ENCODE measurements around the gene GNAO1. TPM values are rescaled to one million over a fixed set of nuclear protein-coding genes. Genes with fewer than 3 reads are reported as not detected.
A peak's percentile ranks its signal among the peaks of the same experiment; 100 is the strongest.

Gene GNAO1
- polyA plus RNA-seq, 3 donors from 2014 or later = 0.45 to 0.88 TPM; not detected in 1

DNA sequence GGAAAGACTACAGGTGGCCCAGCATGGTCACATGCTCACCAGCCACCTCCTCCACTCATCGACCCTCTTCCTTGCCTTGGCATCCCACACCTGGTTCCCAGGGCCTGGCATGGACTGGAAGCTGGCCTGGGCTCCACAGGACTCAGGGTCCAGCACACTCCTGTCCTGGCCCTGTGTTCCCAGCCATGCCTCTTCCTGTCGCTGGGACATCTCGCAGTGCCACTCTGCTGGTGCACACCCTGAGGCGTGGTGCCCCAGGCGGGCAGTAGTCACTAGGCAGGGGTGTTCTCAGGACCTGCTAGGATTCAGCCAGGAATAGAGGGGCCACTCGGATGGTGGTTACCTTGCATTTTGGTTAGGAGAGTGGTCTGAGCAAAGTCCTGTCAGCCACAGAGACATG, 134.7 kb downstream of the GNAO1 start:
- Mint-ChIP-seq H3K27ac (no peak overlapping the region), H3K4me3 (no peak overlapping the region), H3K27me3 (ENCODE audit: low read depth in 3 of 3) (peaks cover 0 to 2% (median 0%) of the 10 kb centered on the region in 3 donors), H3K4me1 (no peaks in the 10 kb centered on the region), H3K9me3 (no peaks in the 10 kb centered on the region), H3K36me3 (no peaks in the 10 kb centered on the region)
- no peak for DNase-seq

DNA sequence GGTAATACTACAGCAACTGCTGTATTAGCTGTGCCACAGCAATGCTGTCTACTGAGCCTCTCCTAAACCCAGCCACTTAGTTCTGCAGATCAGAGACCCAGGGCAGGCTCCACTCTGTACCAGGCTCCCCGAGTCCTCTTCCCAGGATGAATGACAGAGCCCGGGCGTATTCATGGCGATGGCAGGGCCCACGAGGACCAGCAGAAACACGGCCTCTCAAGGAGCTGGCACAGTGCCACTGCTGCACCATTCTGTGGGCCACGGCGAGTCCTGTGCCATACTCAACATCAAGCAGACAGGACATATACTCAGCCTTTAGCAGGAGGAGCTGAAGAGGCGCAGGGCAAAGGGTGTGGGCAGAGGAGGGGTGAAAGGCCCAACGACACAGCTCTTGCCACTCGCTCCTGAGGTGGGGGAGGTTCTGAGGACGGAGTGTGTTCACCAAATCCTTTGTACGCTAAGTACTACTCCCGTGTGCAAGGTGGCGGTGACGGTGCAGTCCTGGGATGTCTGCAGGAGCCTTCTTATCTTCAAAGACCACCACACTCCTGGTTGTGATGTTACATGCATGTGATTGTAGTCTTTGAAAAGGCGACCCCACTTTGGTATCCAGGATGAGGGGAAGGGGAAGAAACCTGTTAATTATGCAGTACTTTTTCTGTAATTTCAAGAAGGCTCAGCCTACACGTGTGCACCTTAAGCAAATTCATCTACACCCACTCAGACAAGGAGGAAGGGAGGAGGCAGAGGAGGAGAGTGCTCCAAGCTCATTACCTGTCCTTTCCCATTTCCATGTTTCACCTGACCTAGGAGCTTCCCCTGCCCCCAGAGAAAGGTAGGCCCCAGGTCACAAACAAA, 136.0 kb downstream of the GNAO1 start:
- Mint-ChIP-seq H3K9me3 (no peaks in the 10 kb centered on the region), H3K27ac (no peak overlapping the region), H3K4me3 (no peak overlapping the region), H3K36me3 (no peaks in the 10 kb centered on the region), H3K27me3 (ENCODE audit: low read depth in 3 of 3) (peaks cover 0 to 2% (median 0%) of the 10 kb centered on the region in 3 donors), H3K4me1 (no peaks in the 10 kb centered on the region)
- no peak for DNase-seq

DNA sequence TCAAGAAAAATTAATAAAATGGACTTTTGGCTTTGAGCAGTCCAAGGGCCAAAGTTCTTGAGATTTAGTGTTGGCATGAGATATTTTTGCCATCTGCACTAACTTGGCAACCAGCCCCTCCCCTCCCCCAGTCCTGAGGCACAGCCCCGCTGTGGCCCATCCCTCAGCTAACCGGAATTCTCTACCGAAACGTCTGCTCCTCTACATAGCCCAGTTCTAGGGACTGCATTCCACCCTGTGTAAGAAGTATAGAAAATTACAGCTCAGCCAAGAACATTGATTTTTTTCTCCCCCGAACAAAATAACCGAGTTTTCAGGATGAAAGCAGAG, 136.6 kb downstream of the GNAO1 start:
- no peaks in the 10 kb centered on the region for H3K9me3 Mint-ChIP-seq

DNA sequence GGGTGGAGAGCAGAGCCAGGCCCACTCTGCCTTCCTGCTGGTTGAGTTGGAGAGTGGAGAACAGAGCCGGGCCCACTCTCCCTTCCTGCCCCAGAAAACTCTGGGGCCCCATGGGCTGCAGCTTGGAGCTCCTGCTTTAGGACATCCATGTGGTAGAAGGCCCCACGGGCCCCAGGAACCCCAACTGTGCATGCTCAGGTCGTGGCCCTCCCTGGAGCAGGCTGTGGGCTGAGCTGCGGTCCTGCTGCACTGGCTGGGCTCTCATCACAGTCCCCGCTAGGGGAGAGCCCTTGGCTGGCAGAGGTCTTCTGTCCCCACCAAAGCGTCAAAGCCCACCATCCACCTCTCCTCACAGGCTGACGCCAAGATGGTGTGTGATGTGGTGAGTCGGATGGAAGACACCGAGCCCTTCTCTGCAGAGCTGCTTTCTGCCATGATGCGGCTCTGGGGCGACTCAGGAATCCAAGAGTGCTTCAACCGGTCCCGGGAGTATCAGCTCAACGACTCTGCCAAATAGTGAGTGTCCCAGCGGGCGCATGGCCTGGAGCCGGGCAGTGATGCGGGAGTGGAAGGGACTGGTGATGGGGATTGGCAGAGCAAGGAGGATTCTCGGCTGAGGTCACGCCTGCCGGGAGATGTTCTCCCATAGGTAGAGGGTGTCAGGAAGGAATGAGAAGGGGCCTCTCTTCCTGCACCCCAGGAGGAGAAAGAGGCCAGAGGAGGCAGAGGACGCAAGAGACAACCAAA, 137.2 kb downstream of the GNAO1 start:
- peaks cover 0 to 2% (median 0%) of the 10 kb centered on the region in 3 donors for H3K27me3 Mint-ChIP-seq (ENCODE audit: low read depth in 3 of 3)
- no peak overlapping the region for H3K4me3 Mint-ChIP-seq
- no peak overlapping the region for H3K27ac Mint-ChIP-seq

More for the DNA sequence above, 136.6 kb downstream of the GNAO1 start:
- Mint-ChIP-seq H3K4me3 (no peak overlapping the region), H3K4me1 (no peaks in the 10 kb centered on the region), H3K36me3 (no peaks in the 10 kb centered on the region), H3K27ac (no peak overlapping the region), H3K27me3 (ENCODE audit: low read depth in 3 of 3) (peaks cover 0 to 2% (median 0%) of the 10 kb centered on the region in 3 donors)
- DNase-seq = no peak

DNA sequence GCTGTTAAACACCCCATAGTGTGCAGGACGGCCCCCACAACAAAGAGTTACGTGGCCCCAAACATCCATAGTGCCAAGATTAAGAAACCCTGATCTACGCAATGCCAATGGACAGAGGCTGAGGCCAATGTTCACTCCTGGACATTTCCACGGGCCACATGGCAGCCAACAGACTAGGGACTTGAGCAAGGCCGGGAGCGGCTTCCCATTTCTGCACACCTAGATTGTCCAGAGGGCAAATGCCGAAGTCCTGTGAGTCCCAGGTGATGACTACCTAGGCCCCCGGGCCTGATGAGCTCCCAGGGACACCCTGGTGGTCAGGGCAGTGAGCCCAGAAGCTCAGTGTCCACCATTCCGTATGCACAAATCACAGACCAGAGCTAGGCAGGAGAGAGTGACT, 138.6 kb downstream of the GNAO1 start:
- Mint-ChIP-seq H3K27ac (no peak overlapping the region), H3K27me3 (ENCODE audit: low read depth in 3 of 3) (peaks cover 0 to 2% (median 2%) of the 10 kb centered on the region in 3 donors), H3K4me3 (no peak overlapping the region), H3K9me3 (no peaks in the 10 kb centered on the region), H3K36me3 (no peaks in the 10 kb centered on the region), H3K4me1 (no peaks in the 10 kb centered on the region)
- DNase-seq = no peak

More for the DNA sequence above, 137.2 kb downstream of the GNAO1 start:
- H3K4me1 Mint-ChIP-seq = no peaks in the 10 kb centered on the region
- no peak for DNase-seq
- H3K36me3 Mint-ChIP-seq = no peaks in the 10 kb centered on the region
- no peaks in the 10 kb centered on the region for H3K9me3 Mint-ChIP-seq

DNA sequence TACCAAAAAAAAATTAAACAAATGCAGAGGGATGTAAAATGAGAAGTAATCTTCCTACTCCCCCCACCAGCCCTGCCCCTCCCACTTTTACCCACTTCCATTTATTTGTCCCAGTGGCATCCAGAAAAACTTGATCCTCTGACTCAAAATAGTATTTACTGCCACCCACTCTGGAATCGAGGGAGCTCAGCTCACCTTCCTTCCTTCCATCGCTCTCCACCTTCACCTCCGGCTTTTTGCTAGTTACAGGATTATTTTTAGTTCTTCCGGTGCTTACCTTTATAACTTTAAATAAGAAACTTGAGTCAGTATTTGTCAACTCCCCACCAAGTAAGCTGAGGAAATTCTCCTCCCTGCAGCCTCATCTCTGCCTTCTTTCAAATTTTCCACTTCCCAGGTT, 139.2 kb downstream of the GNAO1 start:
- DNase-seq = no peak
- Mint-ChIP-seq H3K27ac (peak overlapping the region in 1 of 6 donors; percentile 1), H3K4me1 (no peaks in the 10 kb centered on the region), H3K27me3 (ENCODE audit: low read depth in 3 of 3) (peaks cover 0 to 2% (median 2%) of the 10 kb centered on the region in 3 donors), H3K36me3 (no peaks in the 10 kb centered on the region), H3K9me3 (no peaks in the 10 kb centered on the region), H3K4me3 (no peak overlapping the region)

DNA sequence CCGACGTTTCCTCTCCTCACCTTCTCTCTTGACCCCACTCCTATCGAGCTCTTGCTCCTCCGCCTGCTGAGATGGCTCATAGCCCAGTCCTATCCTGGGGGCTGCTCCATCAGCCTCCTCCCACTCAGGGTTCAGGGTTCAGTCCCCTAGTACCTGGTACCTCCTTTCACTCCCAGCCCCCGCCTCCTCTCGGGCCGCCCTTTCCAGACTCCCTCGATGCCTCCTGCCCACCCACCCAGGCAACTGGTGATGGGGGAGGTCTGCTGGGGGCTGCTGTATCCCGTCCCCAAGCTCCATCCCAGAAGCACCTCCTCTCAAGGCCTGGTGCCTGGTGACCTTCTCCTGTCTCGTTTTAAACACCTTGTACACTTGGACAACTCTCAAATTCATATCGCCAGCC, 140.1 kb downstream of the GNAO1 start:
- Mint-ChIP-seq H3K27me3 (ENCODE audit: low read depth in 3 of 3) (peaks cover 0 to 2% (median 0%) of the 10 kb centered on the region in 3 donors), H3K27ac (no peak overlapping the region), H3K36me3 (no peaks in the 10 kb centered on the region), H3K4me1 (no peaks in the 10 kb centered on the region), H3K4me3 (no peak overlapping the region), H3K9me3 (no peaks in the 10 kb centered on the region)
- DNase-seq = no peak

DNA sequence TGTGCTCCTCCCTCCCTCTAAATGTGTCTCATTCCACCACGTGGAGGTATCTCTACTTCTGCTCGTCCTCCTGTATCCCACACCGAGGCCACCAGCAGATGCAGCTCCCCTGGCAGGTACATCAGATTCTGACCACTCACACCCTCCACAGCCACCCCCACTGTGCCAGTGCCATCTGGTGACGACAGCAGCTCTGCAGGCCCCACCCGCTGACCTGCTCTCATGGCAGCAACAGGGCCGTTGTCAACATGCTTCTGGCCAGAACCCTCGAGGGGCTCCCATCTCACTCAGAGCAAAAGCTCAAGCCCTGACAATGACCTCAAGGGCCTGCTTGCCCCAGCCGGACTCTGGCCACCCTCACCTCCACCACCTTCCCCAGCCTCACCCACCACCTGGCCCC, 140.6 kb downstream of the GNAO1 start:
- no peaks in the 10 kb centered on the region for H3K9me3 Mint-ChIP-seq
- no peak overlapping the region for H3K27ac Mint-ChIP-seq
- H3K4me3 Mint-ChIP-seq = no peak overlapping the region
- H3K36me3 Mint-ChIP-seq = no peaks in the 10 kb centered on the region
- H3K4me1 Mint-ChIP-seq = no peaks in the 10 kb centered on the region
- peaks cover 0 to 2% (median 0%) of the 10 kb centered on the region in 3 donors for H3K27me3 Mint-ChIP-seq (ENCODE audit: low read depth in 3 of 3)
- no peak for DNase-seq

DNA sequence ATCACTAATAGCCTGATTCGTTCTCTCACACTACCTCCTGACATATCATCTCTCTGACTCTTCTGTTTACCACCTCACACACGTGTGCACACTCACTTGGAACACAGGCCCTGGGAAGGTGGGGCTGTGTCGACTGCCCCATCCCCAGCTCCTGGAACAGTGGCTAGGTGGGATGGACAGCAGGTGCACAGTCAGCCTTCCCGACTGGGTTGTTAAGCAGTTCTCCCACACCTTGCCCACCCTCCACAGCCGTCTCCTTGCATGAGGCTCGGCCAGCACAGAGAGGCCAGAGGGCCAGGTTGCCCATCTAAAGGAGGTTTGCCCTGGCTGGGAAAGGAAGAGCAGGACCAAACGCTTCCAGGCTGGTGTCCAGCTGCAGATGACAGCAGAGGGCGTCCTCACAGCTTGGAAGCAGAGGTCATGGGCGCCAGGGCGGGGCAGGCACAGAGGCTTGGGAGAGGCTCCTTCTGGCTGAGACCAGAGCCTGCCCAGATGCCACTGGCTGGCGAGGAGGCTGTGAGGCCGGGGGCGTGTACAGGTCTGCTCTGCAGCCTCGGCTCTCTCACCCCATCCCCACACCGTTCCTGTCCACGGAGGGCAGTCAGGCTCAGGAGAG, 141.3 kb downstream of the GNAO1 start:
- Mint-ChIP-seq H3K4me3 (no peak overlapping the region), H3K36me3 (no peaks in the 10 kb centered on the region), H3K4me1 (no peaks in the 10 kb centered on the region), H3K9me3 (no peaks in the 10 kb centered on the region), H3K27me3 (ENCODE audit: low read depth in 3 of 3) (peaks cover 0 to 2% (median 1%) of the 10 kb centered on the region in 3 donors), H3K27ac (no peak overlapping the region)
- DNase-seq = no peak

DNA sequence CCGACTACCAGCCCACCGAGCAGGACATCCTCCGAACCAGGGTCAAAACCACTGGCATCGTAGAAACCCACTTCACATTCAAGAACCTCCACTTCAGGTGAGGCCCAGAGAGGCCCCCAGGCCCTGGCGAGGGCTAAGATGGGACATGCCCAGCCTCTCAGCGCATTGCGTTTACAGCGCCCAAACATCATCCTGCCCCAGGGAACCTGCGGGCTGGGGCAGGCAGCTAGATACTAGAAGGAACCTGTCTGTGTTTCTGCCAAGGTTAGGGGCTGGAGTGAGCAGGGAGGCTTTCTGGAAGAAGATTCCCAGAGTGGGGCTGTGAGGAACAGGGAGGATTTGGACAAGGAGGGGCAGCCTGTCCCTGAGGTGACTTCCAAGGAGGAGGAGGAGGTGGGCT, 143.5 kb downstream of the GNAO1 start:
- Mint-ChIP-seq H3K27me3 (ENCODE audit: low read depth in 3 of 3) (peaks cover 0 to 2% (median 1%) of the 10 kb centered on the region in 3 donors), H3K4me1 (no peaks in the 10 kb centered on the region), H3K9me3 (no peaks in the 10 kb centered on the region), H3K27ac (no peak overlapping the region), H3K4me3 (no peak overlapping the region), H3K36me3 (no peaks in the 10 kb centered on the region)
- no peak for DNase-seq

DNA sequence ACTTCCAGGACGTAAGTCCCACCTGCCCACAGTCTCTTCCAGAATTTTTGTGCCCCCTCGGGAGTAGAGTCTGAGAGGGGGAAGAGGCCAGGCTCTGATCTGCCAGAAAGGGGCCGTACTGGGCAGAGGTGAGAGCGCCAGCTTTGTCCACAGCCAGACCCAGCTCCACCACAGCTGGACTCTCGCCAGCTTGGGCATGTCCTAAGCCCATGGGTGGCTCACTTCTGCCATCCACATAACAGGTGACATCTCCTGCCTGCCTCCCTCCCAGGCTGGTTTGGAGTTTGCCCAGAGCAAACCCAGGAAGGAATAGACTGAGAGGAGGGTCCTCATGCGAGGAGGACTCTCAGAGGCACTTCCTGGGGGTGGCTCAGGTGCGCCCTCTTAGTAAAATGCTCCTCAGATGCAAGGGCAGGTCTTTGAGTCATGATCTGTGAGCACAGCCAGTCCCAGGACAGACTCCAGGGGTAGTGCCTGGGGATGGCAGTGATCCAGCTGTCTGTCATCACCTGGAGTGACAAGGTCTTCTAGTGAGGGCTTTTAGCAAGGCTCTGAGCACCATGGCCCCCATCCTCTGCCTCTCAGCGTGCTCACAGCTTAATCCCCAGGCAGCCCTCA, 144.9 kb downstream of the GNAO1 start:
- Mint-ChIP-seq H3K27ac (no peak overlapping the region), H3K36me3 (no peaks in the 10 kb centered on the region), H3K27me3 (ENCODE audit: low read depth in 3 of 3) (peaks cover 0 to 2% (median 1%) of the 10 kb centered on the region in 3 donors), H3K9me3 (no peaks in the 10 kb centered on the region), H3K4me3 (no peak overlapping the region), H3K4me1 (no peaks in the 10 kb centered on the region)
- DNase-seq = no peak

DNA sequence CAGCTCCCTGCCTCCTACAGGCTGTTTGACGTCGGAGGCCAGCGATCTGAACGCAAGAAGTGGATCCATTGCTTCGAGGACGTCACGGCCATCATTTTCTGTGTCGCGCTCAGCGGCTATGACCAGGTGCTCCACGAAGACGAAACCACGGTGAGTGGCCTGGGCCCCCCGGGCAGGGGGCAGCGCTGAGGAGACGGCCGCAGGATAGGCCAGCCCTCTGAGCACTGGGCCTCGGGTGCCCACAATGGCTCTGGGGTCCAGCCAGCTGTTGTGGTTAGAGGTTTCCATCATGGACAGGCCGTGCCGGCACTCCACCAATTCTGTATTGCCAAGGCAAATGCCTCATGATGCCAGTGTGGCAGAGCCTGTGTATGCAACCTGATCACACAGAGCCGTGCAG, 145.4 kb downstream of the GNAO1 start:
- DNase-seq = no peak
- Mint-ChIP-seq H3K4me1 (no peaks in the 10 kb centered on the region), H3K4me3 (no peak overlapping the region), H3K27ac (no peak overlapping the region), H3K9me3 (no peaks in the 10 kb centered on the region), H3K27me3 (ENCODE audit: low read depth in 3 of 3) (peaks cover 0 to 2% (median 1%) of the 10 kb centered on the region in 3 donors), H3K36me3 (no peaks in the 10 kb centered on the region)

DNA sequence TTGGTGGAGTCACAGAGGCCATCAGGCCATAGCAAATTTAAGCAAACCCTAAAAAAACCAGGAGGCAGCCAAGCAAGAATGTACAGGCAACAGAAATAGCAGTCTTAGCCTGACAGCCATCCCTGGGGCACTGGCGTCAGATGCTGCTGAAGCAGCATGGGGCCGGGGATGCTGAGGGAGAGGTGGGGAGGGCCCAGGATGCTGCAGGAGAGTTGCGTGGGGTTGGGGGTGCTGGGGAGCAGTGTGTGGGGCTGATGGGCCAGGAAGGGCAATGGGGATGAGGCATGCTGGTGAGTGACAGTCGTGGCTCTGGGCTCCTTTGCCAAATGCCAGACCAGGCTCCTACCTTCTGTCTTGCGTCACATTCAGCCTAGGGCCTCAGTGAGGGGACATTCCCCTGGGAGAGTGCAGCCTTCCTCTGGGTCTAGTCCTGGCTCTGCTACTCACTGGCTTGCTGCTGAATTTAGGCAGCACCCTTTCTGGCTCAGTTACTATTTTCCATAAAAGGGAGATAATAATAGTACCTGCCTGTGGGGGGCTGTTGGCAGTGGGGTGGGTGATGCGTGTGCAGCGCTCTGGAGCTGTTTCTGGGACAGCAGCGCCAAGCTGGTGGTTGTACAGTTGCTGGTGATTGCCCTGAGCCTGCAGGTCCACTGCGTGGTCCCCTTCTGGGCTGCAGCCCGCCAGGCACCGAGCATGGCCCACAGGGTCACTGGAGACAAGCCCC, 146.0 kb downstream of the GNAO1 start:
- Mint-ChIP-seq H3K9me3 (no peaks in the 10 kb centered on the region), H3K4me3 (no peak overlapping the region), H3K36me3 (no peaks in the 10 kb centered on the region), H3K27me3 (ENCODE audit: low read depth in 3 of 3) (peaks cover 0 to 2% (median 1%) of the 10 kb centered on the region in 3 donors), H3K4me1 (no peaks in the 10 kb centered on the region), H3K27ac (no peak overlapping the region)
- DNase-seq = no peak
